Testis (tissue), 2 donors: ENCODE results near the gene FAAP24.

Experiments used
- CTCF ChIP-seq, 3 experiments: fragments of 450-650 bp in 2 of 3; fragments of 200-600 bp in 1 of 3; sonication (generic) in 1 of 3; IDR thresholded peaks; one replicate each; pipeline ENCODE4 v1.5.1; 2016 to 2019; ENCODE audit warnings: antibody characterized with exemption in 3 of 3, mild to moderate bottlenecking in 2 of 3, moderate library complexity in 1 of 3
- POLR2A ChIP-seq: fragments of 450-650 bp; IDR thresholded peaks from one replicate; pipeline ENCODE4 v1.6.1; 2017; ENCODE audit warnings: antibody characterized with exemption, mild to moderate bottlenecking, moderate library complexity

DNA sequence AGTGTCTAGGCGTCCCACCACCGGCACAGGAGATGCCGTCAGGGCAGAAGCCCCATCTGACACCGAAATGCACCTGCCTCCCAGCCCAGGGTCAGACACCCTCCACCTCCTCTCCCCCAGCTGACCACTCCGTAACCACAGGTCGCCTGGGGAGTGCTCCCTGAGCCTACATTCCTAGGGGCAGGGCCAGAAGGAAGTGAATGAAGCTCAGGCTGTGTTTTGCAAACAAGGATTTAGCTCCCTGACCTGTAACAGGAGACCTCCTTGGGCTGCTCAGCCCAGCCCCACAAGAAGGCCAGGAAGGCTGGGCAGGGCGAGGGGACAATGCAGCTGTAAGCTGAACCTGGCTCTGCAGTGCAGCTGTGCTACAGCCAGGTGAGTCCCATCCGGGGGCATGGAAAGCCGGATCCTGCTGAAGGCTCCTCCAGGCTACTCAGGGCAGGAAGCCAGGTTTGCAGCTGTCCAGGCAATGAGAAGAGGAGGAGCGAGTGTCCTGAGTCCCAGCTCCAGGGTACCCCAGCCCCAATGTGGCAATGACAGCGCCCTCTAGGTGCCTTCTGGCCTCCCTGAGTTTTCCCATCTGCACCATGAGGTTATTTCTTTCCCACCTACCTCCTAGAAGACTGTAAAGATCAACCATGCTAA is 50.6 kb downstream of the FAAP24 start:
- TF ChIP-seq CTCF (IDR thresholded peaks at IDR 0.05) (no peak), POLR2A (no peak)
